ENCODE results near the gene SYCP2L. TPM values are rescaled to one million over a fixed set of nuclear protein-coding genes. Genes with fewer than 3 reads are reported as not detected.
A peak's percentile ranks its signal among the peaks of the same experiment; 100 is the strongest.
"Not testable (repeated sequence)": the region's sequence is repeated elsewhere in the genome, so short reads cannot be mapped to it uniquely, and the experiment has no call there.

Gene SYCP2L
- total RNA-seq, 1 donor from 2014 or later: 12.5 TPM

GRCh38 chr6:10981409-10981808 is 94.6 kb downstream of the SYCP2L start:
- Mint-ChIP-seq H3K27ac (no peak overlapping the region), H3K4me1 (peaks cover 2% of the 10 kb centered on the region), H3K36me3 (peaks cover 5% of the 10 kb centered on the region), H3K27me3 (ENCODE audit: insufficient read depth, low read depth) (peaks cover 2% of the 10 kb centered on the region), H3K4me3 (no peak overlapping the region), H3K9me3 (peaks cover 5% of the 10 kb centered on the region)
- H3K27ac ChIP-seq: no peak overlapping the region
- peaks cover 3% of the 10 kb centered on the region for H3F3A ChIP-seq (ENCODE audit: low read depth)
- H3K4me1 ChIP-seq: peaks cover 12% of the 10 kb centered on the region
- H3K79me2 ChIP-seq (ENCODE audit: low read depth): no peaks in the 10 kb centered on the region
- no peaks in the 10 kb centered on the region for H3K36me3 ChIP-seq
- H3K9ac ChIP-seq: no peak overlapping the region
- H4K20me1 ChIP-seq (ENCODE audit: low read depth): no peaks in the 10 kb centered on the region
- DNase-seq (ENCODE audit: low spot score): no peak
- H3K9me3 ChIP-seq (ENCODE audit: low read depth): no peaks in the 10 kb centered on the region
- no peaks in the 10 kb centered on the region for H3K27me3 ChIP-seq
- no peak overlapping the region for H3K4me3 ChIP-seq
- TF ChIP-seq EZH2 (IDR thresholded peaks at IDR 0.05): no peak
- TF ChIP-seq EZH2phosphoT487 (IDR thresholded peaks at IDR 0.05): no peak
- TF ChIP-seq CTCF (IDR thresholded peaks at IDR 0.05): no peak
- no peak overlapping the region for H3K4me2 ChIP-seq
- no peak overlapping the region for H2AFZ ChIP-seq (replicated peaks)

GRCh38 chr6:10984959-10985358 is 98.1 kb downstream of the SYCP2L start:
- H3K36me3 Mint-ChIP-seq; H3K4me3 Mint-ChIP-seq; H3K27ac Mint-ChIP-seq; H3K36me3 ChIP-seq; H3K79me2 ChIP-seq (ENCODE audit: low read depth); H3K4me1 Mint-ChIP-seq; H3K27me3 Mint-ChIP-seq (ENCODE audit: insufficient read depth, low read depth); H4K20me1 ChIP-seq (ENCODE audit: low read depth); H3K4me1 ChIP-seq; DNase-seq (ENCODE audit: low spot score); H2AFZ ChIP-seq (replicated peaks); H3K9me3 ChIP-seq (ENCODE audit: low read depth); H3K4me3 ChIP-seq; H3K4me2 ChIP-seq; H3K9me3 Mint-ChIP-seq; H3K27me3 ChIP-seq; H3F3A ChIP-seq (ENCODE audit: low read depth); H3K27ac ChIP-seq; H3K9ac ChIP-seq: not testable (repeated sequence)

- H3K9me3 Mint-ChIP-seq: peaks cover 7% of the 10 kb centered on the region
- no peak overlapping the region for H3K4me3 Mint-ChIP-seq
- no peaks in the 10 kb centered on the region for H3K36me3 ChIP-seq
- H3F3A ChIP-seq (ENCODE audit: low read depth): peaks cover 12% of the 10 kb centered on the region
- H3K4me2 ChIP-seq: no peak overlapping the region
- no peak overlapping the region for H3K27ac Mint-ChIP-seq
- peaks cover 15% of the 10 kb centered on the region for H3K4me1 ChIP-seq
- H2AFZ ChIP-seq (replicated peaks): no peak overlapping the region
- no peak overlapping the region for H3K9ac ChIP-seq
- TF ChIP-seq EZH2phosphoT487 (IDR thresholded peaks at IDR 0.05) (no peak), EZH2 (IDR thresholded peaks at IDR 0.05) (no peak), CTCF (IDR thresholded peaks at IDR 0.05) (no peak)
- H3K27me3 Mint-ChIP-seq (ENCODE audit: insufficient read depth, low read depth): no peaks in the 10 kb centered on the region
- no peaks in the 10 kb centered on the region for H4K20me1 ChIP-seq (ENCODE audit: low read depth)
- DNase-seq (ENCODE audit: low spot score): no peak
- no peaks in the 10 kb centered on the region for H3K79me2 ChIP-seq (ENCODE audit: low read depth)
- H3K27ac ChIP-seq: no peak overlapping the region
- H3K4me1 Mint-ChIP-seq: peaks cover 17% of the 10 kb centered on the region
- no peaks in the 10 kb centered on the region for H3K9me3 ChIP-seq (ENCODE audit: low read depth)
- no peak overlapping the region for H3K4me3 ChIP-seq
- H3K27me3 ChIP-seq: no peaks in the 10 kb centered on the region
- H3K36me3 Mint-ChIP-seq: peaks cover 9% of the 10 kb centered on the region
These were observed 102.7 kb downstream of the SYCP2L start for GRCh38 chr6:10989587-10989986.

GRCh38 chr6:10991115-10991514 is 104.3 kb downstream of the SYCP2L start:
- Mint-ChIP-seq H3K36me3 (peaks cover 13% of the 10 kb centered on the region), H3K27me3 (ENCODE audit: insufficient read depth, low read depth) (no peaks in the 10 kb centered on the region), H3K4me3 (peak overlapping the region; percentile 33), H3K9me3 (peaks cover 3% of the 10 kb centered on the region), H3K27ac (no peak overlapping the region), H3K4me1 (peaks cover 24% of the 10 kb centered on the region)
- H3K36me3 ChIP-seq: no peaks in the 10 kb centered on the region
- H3K4me1 ChIP-seq: peaks cover 23% of the 10 kb centered on the region
- H3F3A ChIP-seq (ENCODE audit: low read depth): peaks cover 12% of the 10 kb centered on the region
- H3K4me3 ChIP-seq: no peak overlapping the region
- H3K79me2 ChIP-seq (ENCODE audit: low read depth): no peaks in the 10 kb centered on the region
- no peaks in the 10 kb centered on the region for H4K20me1 ChIP-seq (ENCODE audit: low read depth)
- H3K27ac ChIP-seq: peak overlapping the region; percentile 10
- no peaks in the 10 kb centered on the region for H3K9me3 ChIP-seq (ENCODE audit: low read depth)
- no peak overlapping the region for H3K9ac ChIP-seq
- H3K4me2 ChIP-seq: no peak overlapping the region
- no peak overlapping the region for H2AFZ ChIP-seq (replicated peaks)
- no peak for TF ChIP-seq EZH2phosphoT487 (IDR thresholded peaks at IDR 0.05)
- TF ChIP-seq CTCF (IDR thresholded peaks at IDR 0.05): no peak
- no peak for TF ChIP-seq EZH2 (IDR thresholded peaks at IDR 0.05)
- no peaks in the 10 kb centered on the region for H3K27me3 ChIP-seq
- peak; percentile 42 for DNase-seq (ENCODE audit: low spot score)

Measured in neural progenitor cell (in vitro differentiated cells).